Measurements from ENCODE around the gene SLC44A3.

Gene SLC44A3

DNA sequence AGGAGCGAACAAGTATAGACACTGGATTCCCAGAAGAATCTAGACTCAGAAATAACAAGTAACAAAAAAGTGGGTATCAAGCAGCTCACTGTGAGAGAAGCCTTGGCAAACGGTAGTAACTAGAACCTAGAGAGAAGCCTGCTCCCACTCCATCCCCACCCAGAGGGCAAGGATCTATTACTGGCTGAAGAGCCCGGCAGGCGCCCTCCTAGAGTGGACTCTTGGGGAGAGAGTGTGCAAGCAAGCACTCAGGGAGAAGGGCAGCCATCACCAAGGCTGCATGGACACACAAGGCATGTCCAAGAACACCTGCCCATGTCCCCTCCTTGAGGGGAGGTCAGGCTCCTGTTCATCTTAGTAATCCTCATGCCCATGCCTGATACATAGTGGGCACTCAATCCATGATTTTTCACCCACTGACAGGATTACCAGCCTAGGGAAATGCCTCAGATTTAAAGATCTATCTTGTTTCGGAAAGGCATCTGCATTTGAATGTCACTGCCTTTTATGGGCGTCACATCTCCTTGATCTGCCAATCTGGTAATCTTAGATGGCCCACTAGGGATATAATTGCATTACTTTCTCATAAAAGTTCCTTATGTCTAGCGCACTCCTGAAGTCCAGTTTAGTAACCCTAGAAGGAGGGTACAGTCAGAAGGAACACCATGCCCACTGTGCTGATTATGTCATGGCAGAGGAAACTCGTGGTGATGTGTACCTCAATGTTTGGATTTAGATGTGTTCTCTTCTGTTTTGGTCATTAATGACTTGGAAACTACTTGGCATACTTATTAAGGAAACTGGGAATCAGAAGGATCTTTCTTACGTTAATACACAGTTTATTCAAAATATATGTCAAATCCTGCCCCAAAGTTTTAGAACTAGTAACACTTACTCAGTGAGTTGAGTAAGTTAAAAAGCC is 92.4 kb downstream of the SLC44A3 start:
- DNase-seq = no peak

DNA sequence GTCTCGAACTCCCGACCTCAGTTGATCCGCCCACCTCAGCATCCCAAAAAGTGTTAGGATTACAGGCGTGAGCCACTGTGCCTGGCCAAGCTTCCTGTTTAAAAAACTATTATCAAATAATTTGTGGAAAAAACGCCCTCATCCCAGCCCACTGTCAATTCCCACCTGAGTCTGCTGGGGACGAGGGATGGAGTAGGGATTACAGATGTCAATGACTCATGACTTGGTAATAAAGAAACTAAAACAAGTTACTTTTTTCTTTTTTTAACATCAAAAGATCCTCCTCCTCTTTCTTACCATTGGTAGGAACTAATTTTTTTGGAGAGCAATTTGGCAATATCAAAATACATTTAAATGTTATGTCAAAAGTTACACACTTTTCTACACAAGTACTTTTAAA is 97.1 kb downstream of the SLC44A3 start:
- DNase-seq = no peak

DNA sequence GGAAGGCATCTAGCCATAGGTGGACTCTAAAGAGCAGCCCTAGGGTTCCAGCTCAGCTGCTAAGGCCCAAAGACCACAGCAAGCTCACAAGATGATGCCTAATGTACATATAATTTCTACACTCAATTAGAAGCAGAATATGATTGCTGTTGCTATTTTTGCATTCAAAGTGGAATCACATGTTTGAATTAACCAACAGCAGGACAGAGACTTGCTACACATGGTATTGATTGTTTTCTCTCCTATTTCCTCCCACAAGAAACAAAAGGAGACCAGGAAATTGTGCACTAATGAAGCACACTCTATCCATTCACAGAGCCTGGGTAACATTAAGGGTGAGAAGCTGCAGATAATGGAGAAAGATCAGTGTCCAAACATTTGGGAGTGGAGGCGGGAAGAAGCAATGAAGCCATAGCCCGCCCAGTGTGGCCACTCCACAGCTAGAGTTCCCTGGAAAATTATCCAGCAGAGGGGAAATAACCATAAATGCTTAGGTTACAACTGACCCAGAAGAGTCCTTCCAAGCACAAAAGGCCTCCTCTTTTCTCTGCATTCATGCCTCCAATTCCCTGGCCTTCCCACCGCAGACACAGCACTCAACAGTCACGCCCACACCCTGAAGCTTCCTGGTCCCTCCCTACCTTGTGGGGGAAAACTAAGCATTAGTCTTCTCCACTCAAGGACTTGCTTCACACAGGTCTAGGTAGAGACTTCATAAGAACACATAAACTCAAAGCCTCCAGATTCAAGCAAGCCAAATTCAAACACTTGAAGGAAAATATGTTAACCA is 99.3 kb downstream of the SLC44A3 start:
- no peak for DNase-seq

DNA sequence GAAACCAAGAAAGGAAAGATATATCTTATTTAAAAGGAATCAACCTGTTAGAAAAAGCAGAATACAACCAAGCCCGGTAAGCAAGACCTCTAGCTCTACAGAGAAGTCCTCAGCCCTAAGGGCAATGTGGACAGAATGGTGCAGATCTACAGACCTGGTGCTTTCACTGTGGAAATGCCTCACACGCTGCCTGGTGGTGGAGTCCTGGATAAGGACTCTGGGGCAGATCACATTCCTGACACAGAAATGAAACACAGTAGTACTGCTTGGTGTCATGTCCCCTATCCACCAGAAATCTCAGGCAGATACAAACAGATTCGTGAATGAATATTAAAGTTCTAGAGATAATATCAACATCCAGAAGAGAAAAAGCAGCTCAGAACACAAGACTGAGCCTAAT is 99.9 kb downstream of the SLC44A3 start:
- DNase-seq = no peak

DNA sequence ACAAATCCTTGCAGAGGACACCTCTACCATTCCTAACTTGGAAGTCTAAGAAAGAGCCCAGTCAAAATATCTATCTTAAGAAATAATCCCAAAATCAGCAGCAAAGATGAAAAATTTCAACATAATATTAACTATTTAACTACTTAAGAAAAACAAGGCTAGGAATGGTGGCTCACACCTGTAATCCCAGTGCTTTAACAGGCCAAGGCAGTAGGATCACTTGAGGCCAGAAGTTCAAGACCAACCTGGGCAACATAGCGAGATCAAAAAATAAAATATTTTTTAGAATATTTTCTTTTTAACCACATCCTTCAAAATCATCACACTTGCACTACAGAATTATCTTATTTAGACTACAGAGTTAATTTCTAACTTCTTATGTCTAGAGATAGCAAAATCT is 101.8 kb downstream of the SLC44A3 start:
- no peak for DNase-seq

DNA sequence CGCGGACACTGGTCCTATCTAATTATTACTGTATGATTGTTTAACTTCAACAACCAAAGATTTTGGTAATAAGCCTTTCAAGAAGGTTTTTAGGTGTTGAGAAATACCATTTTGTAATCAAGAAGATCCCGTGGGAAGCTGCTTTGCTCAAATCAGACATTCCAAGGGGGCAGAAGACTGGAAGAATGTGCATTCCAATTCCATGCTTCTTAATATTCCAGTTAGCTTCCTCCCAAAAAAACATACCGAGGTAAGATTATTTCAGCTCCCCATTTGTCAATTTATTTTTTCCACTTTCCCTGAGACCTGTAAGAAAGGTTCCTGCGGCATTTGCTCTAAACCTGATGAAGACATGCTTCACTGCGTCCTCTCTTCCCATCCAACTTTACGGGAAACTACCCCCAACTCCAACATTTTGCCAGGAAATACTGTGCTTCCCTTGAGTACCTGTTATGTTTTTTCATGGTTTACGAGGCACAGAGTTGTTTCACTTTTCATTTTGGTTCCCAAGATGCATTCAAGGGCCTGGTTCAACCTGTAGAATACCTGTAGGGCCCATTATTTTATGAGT is 102.7 kb downstream of the SLC44A3 start:
- DNase-seq = no peak

DNA sequence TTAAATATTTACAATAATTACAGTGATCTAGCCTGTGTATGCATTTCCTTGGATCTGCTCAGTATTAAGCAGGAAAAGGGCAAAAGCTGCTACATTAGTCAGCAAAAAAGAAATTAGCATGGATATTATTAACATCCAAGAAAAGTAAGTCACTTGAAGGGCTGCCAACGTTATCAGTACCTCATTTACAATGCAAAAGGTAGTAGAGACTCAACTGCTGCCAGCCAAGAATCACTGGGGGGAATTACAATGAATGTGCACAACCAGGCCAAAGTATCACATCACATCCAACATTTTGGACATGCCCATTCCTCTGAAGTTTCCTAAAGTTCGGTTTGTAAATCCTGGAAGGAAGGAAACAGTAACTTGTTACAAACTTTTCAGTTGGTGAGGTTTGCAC is 104.8 kb downstream of the SLC44A3 start:
- no peak for DNase-seq

DNA sequence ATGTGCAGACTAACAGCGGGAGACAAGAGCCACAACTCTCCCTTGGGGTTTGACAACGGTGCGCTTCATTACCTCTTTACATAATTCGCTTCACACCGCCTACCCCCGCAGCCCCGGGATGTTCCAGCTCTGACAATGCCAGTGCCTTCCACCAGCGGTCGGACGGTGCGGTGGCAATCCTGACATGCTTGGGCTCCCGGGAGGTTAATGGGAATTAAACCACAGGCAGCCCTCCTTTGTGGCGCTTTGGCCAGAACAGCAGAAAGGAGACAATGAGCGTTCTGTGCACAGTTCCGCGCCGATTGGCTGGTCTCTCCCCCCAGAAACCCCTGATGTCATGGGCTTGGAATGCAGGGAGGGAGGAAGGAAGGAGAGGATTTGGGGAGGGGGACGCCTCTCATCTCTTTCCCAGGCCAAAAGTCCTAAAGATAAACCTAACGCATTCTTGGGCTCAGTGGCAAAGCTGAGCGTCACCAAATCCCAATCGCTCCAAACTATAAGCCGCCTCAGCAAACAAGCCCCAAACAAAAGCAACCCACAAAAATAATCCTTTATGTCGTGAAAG is 105.5 kb downstream of the SLC44A3 start:
- DNase-seq = no peak

DNA sequence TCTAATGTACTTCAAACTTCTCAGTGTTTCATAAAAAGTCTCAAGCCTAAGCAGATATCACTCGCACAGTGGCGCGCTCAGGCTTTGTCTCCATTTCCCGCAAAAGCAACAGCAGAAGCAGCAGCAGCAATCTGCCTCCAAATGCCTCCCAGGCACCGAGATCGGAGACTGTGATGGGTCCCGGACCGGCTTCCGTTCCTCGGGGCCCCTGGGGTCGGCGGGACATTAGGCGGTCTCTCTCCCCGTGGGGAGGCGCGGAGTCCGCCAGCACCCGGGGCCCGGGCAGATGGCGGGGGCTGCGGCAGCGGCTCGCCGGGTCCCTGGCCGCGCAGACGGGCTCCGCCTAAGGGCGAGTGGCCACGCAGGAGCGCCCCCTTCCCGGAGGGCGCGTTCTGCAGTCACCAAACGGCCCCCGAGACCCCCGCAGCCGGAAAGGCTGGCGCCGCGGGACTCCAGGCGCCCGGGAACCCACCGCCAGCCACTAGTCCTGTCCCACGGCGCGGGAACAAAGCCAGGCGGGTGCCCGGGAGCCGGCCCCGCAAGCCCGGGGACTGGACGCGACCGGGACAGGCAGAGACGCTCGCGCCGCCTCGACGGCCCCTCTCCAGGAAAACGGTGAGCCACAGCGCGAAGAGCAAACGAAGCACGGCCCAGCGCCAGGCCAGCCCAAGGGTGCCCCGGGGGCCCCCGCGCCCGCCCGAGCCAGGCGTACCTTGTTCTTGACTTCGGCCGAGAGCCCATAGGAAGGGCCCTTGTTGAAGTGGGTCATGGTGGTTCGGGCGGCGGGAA is 106.2 kb downstream of the SLC44A3 start:
- DNase-seq = peak; percentile 47

DNA sequence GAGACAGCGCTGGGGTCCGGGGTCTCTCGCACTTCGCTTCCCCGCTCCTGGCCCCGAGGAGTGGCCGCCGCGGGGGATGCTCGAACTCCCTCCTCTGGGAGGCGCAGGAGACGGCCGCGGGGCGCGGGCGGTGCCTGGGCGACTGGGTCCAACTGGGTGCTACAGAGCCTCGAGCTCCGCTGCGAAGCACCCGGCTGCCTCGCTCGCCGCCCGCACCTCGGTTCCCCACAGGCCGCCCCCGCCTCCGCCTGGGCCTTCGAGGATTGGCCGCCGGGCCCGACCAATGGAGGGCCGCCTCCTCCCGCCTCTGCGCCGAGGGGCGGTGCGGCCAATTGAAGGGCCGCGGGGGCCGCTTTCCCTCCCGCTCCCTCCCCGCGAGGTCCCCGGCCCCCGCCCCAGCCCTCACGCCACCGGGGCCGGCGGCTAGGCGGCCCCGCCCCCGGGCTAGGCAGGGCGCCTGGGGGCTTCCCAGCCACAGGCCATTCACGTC is 106.8 kb downstream of the SLC44A3 start, which contains the start of gene CNN3:
CNN3 (minus strand) TSS at position 196 of the 490 bp plus-strand sequence. CDS start 216 bp downstream, outside the sequence.
- DNase-seq = peak; percentile 74

DNA sequence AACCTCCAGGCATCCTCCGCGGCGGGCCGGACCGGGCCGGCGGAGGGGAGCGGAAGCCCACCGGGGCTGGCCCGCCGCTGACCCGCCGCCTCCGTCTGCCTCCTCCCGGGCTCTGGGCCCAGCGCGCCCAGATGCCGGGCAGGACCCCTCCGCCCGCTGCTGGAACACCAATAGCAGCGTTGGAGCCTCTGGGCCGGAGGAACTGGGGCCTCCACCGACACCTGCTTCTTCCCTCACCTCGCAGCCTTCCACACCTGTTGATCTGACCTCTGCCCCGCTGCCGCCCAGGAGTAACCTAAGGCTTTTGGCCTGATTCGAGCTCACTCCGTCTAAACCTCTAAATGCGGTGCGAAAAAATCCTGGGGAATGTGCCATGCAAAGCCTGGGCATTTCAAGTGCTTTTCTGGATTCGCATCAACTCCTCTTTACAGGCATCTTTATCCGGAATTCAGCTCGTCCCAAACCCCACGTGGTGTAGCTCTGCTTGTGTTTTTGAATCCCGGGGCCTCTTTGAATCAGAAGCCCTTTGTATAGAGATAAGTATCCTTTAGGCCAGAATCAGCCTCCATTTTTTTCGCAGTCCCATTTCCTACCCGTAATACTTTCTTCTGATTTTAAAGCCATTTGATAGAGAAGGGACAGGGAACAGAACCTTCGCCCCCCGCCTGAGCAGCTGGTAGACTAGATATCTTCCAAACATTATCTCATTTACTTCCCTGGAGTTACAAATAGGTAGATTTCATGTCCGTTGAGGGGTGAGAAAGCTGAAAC is 107.4 kb downstream of the SLC44A3 start:
- DNase-seq = no peak

DNA sequence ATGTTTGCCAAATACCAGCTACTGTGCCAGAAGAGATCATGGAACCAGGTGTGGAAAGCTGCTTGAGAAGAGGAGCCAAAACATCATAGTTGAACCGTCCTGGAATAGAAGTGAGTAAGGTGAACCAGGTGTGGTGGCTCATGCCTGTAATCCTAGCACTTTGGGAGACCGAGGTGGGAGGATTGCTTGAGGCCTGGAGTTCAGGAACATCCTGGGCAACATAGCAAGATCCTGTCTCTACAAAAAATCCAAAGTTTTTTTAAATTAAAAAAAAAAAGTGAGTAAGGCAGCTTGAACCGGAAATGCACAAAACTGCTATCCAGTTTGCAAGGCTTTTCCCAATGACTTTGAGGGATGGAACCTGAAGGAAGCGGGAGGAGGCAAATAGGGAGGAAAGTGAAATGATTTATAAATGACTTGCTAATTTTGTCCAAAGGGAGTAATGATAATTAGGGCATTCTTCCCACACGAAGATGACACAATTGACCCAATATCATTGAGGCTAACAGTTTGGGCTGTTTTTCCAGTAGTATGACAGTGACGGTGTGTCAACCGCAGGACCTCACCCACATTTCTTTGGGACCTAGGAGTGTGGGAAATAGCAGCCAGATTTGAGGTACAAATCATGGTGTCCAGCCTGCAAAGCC is 108.3 kb downstream of the SLC44A3 start:
- DNase-seq = no peak

DNA sequence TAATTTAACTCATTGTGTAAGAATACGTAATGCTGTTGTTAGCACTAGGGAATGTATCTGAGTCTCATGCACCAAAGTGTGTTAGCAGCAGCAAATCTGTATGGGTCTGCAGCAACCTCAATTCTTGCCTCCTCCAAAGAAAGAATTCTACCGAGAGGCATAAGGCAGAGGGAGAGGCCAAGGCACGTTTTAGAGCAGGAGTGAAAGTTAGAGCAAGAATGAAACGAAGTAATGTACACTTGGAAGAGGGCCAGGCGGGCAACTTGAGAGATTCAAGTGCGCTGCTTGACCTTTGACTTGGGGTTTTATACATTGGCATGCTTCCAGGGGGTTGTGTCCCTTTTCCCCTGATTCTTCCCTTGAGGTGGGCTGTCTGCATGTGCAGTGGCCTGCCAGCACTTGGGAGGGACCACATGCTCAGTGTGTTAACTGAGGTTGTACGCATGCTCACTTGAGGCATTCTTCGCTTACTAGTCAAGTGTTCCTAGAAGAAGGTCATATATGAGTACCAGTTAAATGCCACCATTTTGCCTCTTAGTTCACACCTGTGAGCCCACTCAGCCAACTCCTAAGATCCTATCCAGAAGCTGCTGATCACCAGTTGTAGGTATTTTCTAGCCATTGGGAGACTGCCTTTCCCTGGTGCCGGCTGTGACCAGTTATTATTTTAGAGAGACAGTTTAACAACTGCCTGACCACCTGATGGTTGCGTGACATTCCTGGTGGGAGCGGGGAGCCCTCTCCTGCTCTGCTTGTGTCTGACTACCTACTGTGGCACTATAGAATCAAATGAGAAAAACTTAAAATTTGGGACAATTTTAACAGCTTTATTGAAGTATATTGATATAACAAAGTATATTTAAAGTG is 109.4 kb downstream of the SLC44A3 start:
- DNase-seq = no peak

DNA sequence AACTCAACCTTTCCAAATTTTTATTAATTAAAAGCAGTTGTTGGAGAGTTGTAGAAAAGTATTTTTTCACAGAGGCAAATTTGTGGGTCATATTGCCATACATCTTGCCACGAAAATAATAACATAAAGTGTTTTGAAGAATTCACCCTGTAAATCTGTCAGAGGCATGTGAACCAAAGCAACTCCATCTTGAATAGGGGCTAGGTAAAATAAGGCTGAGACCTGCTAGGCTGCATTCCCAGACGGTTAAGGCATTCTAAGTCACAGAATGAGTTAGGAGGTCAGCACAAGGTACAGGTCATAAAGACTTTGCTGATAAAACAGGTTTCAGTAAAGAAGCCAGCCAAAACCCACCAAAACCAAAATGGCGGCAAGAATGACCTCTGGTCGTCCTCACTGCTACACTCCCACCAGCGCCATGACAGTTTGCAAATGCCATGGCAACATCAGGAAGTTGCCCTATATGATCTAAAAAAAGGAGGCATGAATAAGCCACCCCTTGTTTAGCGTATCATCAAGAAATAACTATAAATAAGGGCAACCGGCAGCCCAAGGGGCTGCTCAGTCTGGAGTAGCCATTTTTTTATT is 111.2 kb downstream of the SLC44A3 start:
- no peak for DNase-seq

DNA sequence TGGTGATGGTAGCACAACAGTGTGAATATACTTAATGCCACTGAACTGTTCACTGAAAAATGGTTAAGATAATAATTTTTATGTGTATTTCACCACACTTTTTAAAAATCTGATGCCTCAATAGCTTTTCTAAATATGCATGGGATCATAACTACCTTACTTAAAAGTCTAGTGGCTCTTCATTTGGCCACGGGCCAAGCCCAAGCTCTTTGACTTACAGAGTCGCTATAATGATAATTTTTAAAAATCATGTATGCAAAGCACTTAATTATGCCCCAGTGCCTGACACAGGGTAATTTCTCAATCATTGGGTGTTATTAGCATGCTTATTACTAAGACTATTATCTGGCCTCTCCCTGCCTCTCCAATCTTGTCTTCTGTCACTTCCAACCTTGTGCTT is 114.4 kb downstream of the SLC44A3 start:
- DNase-seq = no peak

DNA sequence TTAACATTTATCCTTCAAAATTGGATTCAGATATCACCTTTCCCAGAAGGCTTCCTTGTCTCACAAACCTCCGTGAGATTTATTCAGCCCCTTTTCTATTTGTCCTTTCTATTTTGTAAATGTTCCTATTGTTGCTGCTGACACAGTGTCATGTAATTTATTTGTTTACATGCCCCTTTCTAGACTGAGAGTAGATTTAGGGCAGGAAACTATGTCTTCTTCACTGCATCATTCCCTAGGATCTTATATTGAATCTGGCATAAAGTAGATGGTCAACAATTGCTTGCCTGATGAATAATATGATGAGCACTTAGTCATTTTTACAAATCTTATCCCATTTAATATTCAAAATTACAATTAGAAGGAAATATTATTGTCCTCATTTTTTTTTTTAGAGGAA is 114.9 kb downstream of the SLC44A3 start:
- DNase-seq = no peak

DNA sequence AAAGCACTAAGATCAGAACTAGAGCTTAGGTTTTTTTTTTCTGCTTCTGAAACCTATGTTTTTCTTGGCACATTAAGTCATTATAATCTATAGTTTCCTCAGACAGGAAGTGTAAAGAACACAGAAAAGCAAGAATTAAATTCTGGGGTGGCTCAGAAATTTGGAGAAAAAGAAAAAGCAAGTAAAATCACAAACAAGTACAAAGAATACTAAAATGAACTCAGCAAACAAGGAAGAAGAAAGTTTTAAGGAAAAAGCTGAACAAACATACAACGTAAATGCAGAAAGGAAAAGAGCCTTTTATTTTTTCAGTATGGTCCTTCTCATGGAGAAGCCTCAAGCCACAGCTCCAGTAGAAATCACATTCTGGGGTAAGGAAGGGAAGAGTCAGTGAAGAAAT is 115.3 kb downstream of the SLC44A3 start:
- no peak for DNase-seq

DNA sequence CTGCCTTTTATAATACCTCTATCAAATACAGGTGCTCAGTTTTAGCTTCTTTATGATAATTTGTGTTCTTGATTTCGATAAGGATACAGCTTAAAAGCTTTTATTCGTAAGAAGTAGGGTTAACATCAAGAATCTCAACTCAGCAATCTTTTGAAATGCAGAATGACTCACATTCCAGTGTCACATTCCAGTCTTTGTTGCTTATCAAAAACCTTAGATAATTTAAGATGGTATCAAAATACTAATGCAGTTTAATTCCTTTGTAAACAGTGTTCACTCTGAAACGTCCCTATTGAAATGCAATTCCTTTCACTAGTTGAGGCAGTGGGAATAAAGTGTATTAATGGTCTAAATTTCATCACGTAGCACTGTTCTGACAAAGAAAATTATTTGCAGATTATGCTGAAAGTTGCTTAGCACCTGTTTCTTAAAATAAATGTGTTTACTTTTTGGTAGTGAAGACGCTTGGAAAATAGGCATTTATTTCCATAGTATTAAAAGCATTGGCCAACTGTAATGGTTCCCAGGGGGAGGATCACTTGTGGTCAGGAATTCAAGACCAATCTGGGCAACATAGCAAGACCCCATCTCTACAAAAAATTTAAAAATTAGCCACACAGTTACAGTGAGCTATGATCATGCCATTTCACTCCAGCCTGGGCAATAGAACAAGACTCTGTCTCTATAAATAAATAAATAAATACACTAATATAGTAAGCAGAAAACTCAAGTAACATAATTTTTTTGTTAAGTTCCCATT is 116.9 kb downstream of the SLC44A3 start:
- DNase-seq = no peak

DNA sequence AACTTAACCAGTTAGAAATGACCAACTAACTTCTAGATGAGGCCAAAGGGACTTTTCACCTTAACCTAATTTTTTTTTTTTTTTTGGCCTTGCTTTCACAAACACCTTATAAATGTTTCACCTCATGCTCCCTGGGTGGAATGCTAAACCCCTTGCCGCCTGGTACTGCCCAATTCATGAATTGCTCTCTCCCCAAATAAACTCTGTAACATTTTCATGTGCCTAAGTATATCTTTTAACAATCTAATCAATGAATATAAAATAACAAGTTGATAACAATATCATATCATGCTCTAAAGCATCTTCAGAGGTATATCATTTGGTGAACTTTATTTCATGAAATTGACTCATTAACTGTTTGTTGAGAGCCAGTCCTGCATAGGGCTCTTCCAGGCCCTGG is 117.7 kb downstream of the SLC44A3 start:
- no peak for DNase-seq

All from activated T-cell treated with anti-CD3 and anti-CD28 coated beads, Interleukin-2, amount 50 U/mL, for 1 hour (primary cell).